GM19099 (cell line): ENCODE measurements around the gene TNFSF13.

Experiments
- POLR2A ChIP-seq: IDR thresholded peaks from 3 replicates; pipeline ENCODE4 v1.6.1; 2011; ENCODE audit warnings: low read depth; ENCODE audit not compliant: insufficient read length; ENCODE audit errors: extremely low read depth

The TNFSF13 gene

DNA sequence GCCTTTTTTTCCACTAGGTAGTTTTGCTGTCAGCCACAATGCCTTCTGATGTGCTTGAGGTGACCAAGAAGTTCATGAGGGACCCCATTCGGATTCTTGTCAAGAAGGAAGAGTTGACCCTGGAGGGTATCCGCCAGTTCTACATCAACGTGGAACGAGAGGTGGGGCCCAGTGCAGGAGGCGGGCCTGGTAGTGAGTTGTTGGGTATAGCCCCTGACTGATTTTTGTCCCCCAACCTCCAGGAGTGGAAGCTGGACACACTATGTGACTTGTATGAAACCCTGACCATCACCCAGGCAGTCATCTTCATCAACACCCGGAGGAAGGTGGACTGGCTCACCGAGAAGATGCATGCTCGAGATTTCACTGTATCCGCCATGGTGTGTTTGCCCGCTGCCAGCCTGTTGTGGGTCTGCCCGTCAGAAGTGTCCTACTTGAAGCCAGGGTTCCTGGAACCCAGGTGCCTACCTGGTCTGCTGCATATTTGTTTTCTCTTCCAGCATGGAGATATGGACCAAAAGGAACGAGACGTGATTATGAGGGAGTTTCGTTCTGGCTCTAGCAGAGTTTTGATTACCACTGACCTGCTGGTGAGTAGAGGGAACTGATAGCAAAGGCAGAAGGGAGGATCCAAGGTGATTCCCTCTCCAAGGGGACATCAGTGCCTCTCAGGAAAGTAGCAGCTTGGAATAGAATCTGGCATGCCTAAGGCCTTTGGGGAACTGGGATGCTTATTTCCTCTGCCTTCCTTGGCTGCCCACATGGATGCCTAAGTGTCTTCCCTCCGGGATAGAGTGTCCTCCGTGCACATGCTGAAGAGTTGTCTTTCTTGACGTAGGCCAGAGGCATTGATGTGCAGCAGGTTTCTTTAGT, 19.0 kb downstream of the TNFSF13 start:
- TF ChIP-seq POLR2A: no peak

- peak; percentile 67 for TF ChIP-seq POLR2A
Observed at GRCh38 chr17:7579001-7579833, 20.7 kb downstream of the TNFSF13 start, which contains the start of gene CD68. CD68 (plus strand) TSS chr17:7579638; CDS start chr17:7579678, 40 bp downstream.

DNA sequence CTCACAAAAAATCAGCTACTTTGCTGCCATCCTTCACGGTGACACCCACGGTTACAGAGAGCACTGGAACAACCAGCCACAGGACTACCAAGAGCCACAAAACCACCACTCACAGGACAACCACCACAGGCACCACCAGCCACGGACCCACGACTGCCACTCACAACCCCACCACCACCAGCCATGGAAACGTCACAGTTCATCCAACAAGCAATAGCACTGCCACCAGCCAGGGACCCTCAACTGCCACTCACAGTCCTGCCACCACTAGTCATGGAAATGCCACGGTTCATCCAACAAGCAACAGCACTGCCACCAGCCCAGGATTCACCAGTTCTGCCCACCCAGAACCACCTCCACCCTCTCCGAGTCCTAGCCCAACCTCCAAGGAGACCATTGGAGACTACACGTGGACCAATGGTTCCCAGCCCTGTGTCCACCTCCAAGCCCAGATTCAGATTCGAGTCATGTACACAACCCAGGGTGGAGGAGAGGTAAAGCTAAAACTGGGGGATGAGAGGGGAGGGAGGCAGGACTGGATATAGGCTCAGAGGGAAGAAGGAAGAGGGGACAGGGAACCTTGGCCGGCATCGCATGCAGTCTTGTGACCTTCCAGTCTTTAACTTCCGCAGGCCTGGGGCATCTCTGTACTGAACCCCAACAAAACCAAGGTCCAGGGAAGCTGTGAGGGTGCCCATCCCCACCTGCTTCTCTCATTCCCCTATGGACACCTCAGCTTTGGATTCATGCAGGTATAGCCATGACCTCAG, 21.5 kb downstream of the TNFSF13 start:
- TF ChIP-seq POLR2A: no peak

GRCh38 chr17:7580604-7581575, 22.3 kb downstream of the TNFSF13 start:
- no peak for TF ChIP-seq POLR2A

- TF ChIP-seq POLR2A: no peak
Observed at GRCh38 chr17:7582396-7583252, 24.1 kb downstream of the TNFSF13 start.

DNA sequence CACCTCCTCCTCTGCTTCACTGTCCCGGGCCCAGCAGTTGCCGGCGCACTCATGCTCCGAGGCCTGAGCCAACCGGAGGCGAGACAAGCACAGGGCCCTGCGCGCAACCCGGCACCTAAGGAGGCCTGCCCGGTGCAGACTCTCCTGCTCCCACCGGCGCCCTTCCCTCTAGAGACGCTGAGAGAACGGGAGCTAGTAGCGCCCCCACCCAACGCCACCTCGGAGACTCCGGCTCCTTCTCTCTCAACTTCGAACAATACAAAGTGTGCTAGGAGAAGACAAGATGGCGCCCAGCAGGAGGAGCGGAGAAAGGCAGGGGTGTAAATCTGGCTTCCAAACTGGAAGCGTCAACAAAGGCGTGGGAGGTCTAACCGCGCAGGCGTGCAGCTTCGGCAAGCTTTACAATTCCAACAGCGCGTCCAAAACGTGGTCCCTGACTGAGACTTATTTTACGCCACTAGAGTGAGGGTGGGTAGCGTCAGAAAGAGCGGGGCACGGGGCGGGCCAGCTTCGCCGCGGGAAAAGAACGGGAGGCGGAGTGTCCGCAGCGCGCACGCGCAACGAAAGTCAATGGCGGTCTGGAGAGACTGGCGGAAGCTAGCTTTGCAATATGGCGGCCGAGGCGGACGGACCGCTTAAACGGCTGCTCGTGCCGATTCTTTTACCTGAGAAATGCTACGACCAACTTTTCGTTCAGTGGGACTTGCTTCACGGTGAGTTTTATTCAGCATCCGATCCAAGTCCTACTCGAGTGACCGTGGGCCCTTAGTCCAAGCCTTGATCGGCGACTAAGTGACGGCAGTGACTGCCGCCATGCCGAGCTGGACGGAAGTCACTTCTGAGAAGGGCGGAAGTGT, 24.9 kb downstream of the TNFSF13 start, which contains the start of gene MPDU1:
MPDU1 (plus strand) TSS at position 600 of the 857 bp plus-strand sequence; CDS start at position 611, 11 bp downstream.
- peak; percentile 85 for TF ChIP-seq POLR2A

DNA sequence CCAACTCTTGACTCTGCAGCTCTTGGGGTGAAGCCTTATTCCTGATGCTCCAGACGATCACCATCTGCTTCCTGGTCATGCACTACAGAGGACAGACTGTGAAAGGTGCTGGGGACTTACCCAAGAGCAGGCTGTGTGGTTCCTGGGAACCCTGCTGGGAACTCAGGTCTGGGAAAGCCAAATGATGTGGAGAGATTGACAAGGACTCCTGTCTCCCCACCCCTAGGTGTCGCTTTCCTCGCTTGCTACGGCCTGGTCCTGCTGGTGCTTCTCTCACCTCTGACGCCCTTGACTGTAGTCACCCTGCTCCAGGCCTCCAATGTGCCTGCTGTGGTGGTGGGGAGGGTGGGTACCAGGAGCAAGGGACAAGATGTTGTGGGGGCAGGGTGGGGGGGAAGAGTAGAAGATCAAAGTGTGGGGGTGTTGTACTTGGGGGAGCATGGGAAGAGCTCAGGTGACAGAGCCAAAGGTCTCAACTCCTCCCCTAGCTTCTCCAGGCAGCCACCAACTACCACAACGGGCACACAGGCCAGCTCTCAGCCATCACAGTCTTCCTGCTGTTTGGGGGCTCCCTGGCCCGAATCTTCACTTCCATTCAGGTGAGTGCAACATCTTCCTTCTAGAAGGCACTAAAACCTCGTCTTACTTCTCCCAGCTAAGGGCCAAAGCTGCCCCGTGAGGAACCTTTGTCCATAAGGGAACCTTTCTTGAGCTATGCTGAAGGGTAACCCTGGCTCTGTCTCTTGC, 28.3 kb downstream of the TNFSF13 start:
- TF ChIP-seq POLR2A: no peak

DNA sequence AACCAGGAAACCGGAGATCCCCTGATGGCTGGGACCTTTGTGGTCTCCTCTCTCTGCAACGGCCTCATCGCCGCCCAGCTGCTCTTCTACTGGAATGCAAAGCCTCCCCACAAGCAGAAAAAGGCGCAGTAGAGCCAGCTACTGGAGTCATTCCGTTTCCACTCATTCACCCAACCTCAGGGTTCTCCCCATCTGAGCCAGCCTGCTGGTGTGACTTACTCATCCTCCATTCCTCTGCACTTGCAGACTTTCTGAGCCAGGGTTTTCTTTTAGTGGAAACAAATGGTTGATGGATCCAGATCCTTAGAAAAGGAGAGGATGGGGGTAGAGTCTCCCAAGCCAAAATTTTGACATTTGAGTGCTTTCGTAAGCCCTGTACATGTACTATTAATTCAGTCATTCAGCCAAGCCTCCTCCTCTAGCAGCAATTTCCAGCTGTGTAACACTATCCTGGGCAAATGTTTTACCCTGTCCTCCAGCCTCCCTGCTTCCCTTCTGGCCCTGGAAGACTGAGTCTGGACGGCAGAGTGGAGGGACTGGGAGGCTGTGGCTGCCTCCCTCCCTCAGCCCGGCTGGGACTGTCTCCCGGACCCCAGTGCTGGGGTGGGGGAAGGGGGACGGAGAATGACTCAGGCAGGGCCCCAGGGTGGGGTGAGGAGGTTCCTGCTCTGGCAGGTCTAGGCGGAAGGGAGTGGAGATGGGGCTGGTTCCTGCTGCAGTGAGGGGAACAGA, 29.0 kb downstream of the TNFSF13 start:
- TF ChIP-seq POLR2A: no peak

GRCh38 chr17:7588553-7589203, 30.1 kb downstream of the TNFSF13 start:
- no peak for TF ChIP-seq POLR2A

- peak; percentile 12 for TF ChIP-seq POLR2A
Observed at GRCh38 chr17:7589204-7589868, 30.8 kb downstream of the TNFSF13 start.
